AG04449 (cell line): ENCODE results near the gene PNPLA7.
A peak's percentile ranks its signal among the peaks of the same experiment; 100 is the strongest.

Experiments used
- CTCF ChIA-PET: fragments of 350-600 bp; formaldehyde crosslinking; extraction: SDS; loops from one replicate; lab custom pipeline; 2021; ENCODE audit warnings: antibody characterized with exemption; lab: Yijun Ruan, JAX
- POLR2A ChIA-PET: fragments of 400-600, 350-600 bp; formaldehyde crosslinking; extraction: SDS; loops from one replicate; lab custom pipeline; 2020; ENCODE audit warnings: antibody characterized with exemption, inconsistent platforms; lab: Yijun Ruan, JAX
- DNase-seq: peaks from one replicate; pipeline ENCODE4 v3.0.0-alpha.2; 2010; ENCODE audit warnings: low read depth, low spot score
- H3K4me3 ChIP-seq: 2 replicates; pipeline ENCODE4 v1.5.1; 2011; ENCODE audit warnings: low read depth, mild to moderate bottlenecking, control low read depth, low read length
- CTCF ChIP-seq: IDR thresholded peaks from one replicate; pipeline ENCODE4 v1.5.1; 2011; ENCODE audit warnings: mild to moderate bottlenecking, moderate library complexity, low read length, control low read depth, inconsistent platforms; ENCODE audit not compliant: insufficient read depth; ENCODE audit errors: missing control alignments

Gene PNPLA7

DNA sequence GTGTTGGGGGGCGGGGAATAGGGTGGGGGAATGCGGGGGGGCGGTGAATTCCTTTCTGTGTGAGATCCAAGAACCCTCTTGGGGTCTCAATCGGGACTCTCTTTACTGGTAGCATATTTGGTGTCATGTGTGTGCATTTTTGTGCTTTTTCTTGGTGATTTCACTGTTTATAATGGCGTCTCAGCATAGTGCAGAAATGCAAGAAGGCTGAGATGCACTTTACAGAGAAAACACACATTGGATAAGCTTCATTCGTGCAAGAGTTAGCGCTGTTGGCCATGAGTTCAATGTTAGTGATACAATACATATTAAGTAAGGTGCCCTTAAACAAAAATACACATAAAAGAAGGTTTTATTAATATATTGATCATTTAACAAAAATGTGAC is 108.3 kb downstream of the PNPLA7 start:
- no peak for DNase-seq
- ChIA-PET CTCF (interaction anchor here (3.0 to 3.3 kb wide), 2 partner anchors 18 to 155 kb away, joined by 10 to 27 read pairs; partner anchors contain the start of genes EXD3 and NOXA1), POLR2A (no interaction called here)
- TF ChIP-seq CTCF = no peak
- H3K4me3 ChIP-seq = no peak overlapping the region

GRCh38 chr9:137441289-137441934 is 108.8 kb downstream of the PNPLA7 start, which contains the start of gene ENTPD8:
Gene ENTPD8 (minus strand): TSS chr9:137441357. CDS start chr9:137438285, 3,072 bp downstream.
- ChIA-PET POLR2A (no interaction called here), CTCF (interaction anchor here (3.0 to 3.3 kb wide), 2 partner anchors 18 to 154 kb away, joined by 10 to 27 read pairs; partner anchors contain the start of genes EXD3 and NOXA1)
- DNase-seq = no peak
- H3K4me3 ChIP-seq = peak within 1 kb of the TSS; percentile 12; the same call in 1 of the 2 replicates
- TF ChIP-seq CTCF = no peak

GRCh38 chr9:137439158-137439714 is 111.0 kb downstream of the PNPLA7 start:
- no peak for DNase-seq
- ChIA-PET CTCF (no interaction called here), POLR2A (no interaction called here)
- no peak overlapping the region for H3K4me3 ChIP-seq
- TF ChIP-seq CTCF = no peak

GRCh38 chr9:137438591-137439157 is 111.5 kb downstream of the PNPLA7 start:
- no peak overlapping the region for H3K4me3 ChIP-seq
- POLR2A ChIA-PET = no interaction called here
- no peak for TF ChIP-seq CTCF
- DNase-seq = no peak
- CTCF ChIA-PET = interaction anchor here (2.6 kb wide), 1 partner anchor 15 kb away, joined by 13 read pairs; the partner anchor contains the start of genes EXD3 and NOXA1

GRCh38 chr9:137437691-137438590 is 112.3 kb downstream of the PNPLA7 start:
- no peak for DNase-seq
- no peak for TF ChIP-seq CTCF
- no peak overlapping the region for H3K4me3 ChIP-seq
- CTCF ChIA-PET = interaction anchor here (2.0 to 2.6 kb wide), 2 partner anchors 7 to 14 kb away, joined by 13 to 14 read pairs; partner anchors contain the start of genes EXD3 and NOXA1
- POLR2A ChIA-PET = no interaction called here
